DMS 273 treated with DMSO at 0.1 percent for 48 hours (cell line): ENCODE results near the gene MCRS1.
"Not testable (repeated sequence)": the region's sequence is repeated elsewhere in the genome, so short reads cannot be mapped to it uniquely, and the experiment has no call there.

Experiments
- DNase-seq: peaks from one replicate; lab custom pipeline; 2025; lab: John Stamatoyannopoulos, UW

MCRS1 gene

GRCh38 chr12:49515266-49515665, 52.7 kb downstream of the MCRS1 start:
- no peak for DNase-seq

GRCh38 chr12:49512546-49512945, 55.4 kb downstream of the MCRS1 start:
- no peak for DNase-seq

- DNase-seq = no peak
Observed at GRCh38 chr12:49511410-49511809, 56.5 kb downstream of the MCRS1 start.

- not testable (repeated sequence) for DNase-seq
Observed at GRCh38 chr12:49509681-49510080, 58.3 kb downstream of the MCRS1 start.
